CD14-positive monocyte (primary cell): ENCODE data around the gene KAZN. TPM values are rescaled to one million over a fixed set of nuclear protein-coding genes. Genes with fewer than 3 reads are reported as not detected.

Experiments
- DNase-seq, 3 donors: peaks; one replicate each; pipeline ENCODE4 v3.0.0-alpha.2; 2011 to 2022
- H2AFZ ChIP-seq: 2 replicates; pipeline ENCODE4 v1.6.0; 2012; ENCODE audit warnings: mild to moderate bottlenecking, low read depth, low read length, inconsistent platforms; ENCODE audit not compliant: insufficient read depth, poor library complexity, severe bottlenecking
- H3K27ac ChIP-seq, 2 donors: 1 replicate in 1 of 2; 2 replicates in 1 of 2; pipeline ENCODE4 v1.5.1; 2012 to 2013; ENCODE audit warnings: low read length in 2 of 2, control low read depth in 1 of 2, inconsistent platforms in 1 of 2, low read depth in 1 of 2, mild to moderate bottlenecking in 1 of 2
- H3K27me3 ChIP-seq, 2 donors: one replicate each; pipeline versions ENCODE4 v1.6.0 to v1.6.1; 2011 to 2013; ENCODE audit warnings: low read length in 2 of 2; ENCODE audit not compliant: control insufficient read depth in 2 of 2, insufficient read depth in 2 of 2
- H3K36me3 ChIP-seq, 2 donors: replicated peaks in 1 of 2; 1 replicate in 1 of 2; 2 replicates in 1 of 2; pipeline versions ENCODE4 v1.5.1 to v1.6.1; 2012 to 2013; ENCODE audit warnings: low read length in 2 of 2, control low read depth in 1 of 2, inconsistent platforms in 1 of 2, mild to moderate bottlenecking in 1 of 2; ENCODE audit not compliant: insufficient read depth in 2 of 2, control insufficient read depth in 1 of 2
- H3K4me1 ChIP-seq, 2 donors: 1 replicate in 1 of 2; 2 replicates in 1 of 2; pipeline versions ENCODE4 v1.5.1 to v1.6.1; 2012 to 2013; ENCODE audit warnings: low read length in 2 of 2, control low read depth in 1 of 2, inconsistent platforms in 1 of 2, mild to moderate bottlenecking in 1 of 2, moderate library complexity in 1 of 2; ENCODE audit not compliant: insufficient read depth in 2 of 2, control insufficient read depth in 1 of 2
- H3K4me2 ChIP-seq: replicated peaks from 2 replicates; pipeline ENCODE3; 2012; ENCODE audit warnings: low read length, moderate library complexity, mild to moderate bottlenecking; ENCODE audit not compliant: poor library complexity, severe bottlenecking; ENCODE audit errors: extremely low read depth
- H3K4me3 ChIP-seq, 3 experiments: fragments of 200-600 bp in 1 of 3; sonication (generic) in 1 of 3; replicated peaks in 1 of 3; 1 replicate in 2 of 3; 2 replicates in 1 of 3; pipeline ENCODE4 v1.5.1; 2011 to 2013; ENCODE audit warnings: low read length in 3 of 3, mild to moderate bottlenecking in 3 of 3, control low read depth in 2 of 3, low read depth in 2 of 3, inconsistent platforms in 1 of 3, moderate library complexity in 1 of 3
- H3K79me2 ChIP-seq: 2 replicates; pipeline ENCODE4 v1.6.0; 2012; ENCODE audit warnings: mild to moderate bottlenecking, control low read depth, inconsistent platforms, low read length, moderate library complexity; ENCODE audit not compliant: insufficient read depth
- H3K9ac ChIP-seq: 2 replicates; pipeline ENCODE4 v1.6.0; 2017; ENCODE audit warnings: low read length, mild to moderate bottlenecking; ENCODE audit not compliant: insufficient read depth, poor library complexity, severe bottlenecking
- H3K9me3 ChIP-seq, 2 donors: replicated peaks in 1 of 2; 1 replicate in 1 of 2; 2 replicates in 1 of 2; pipeline versions ENCODE4 v1.5.1 to v1.6.1; 2012 to 2013; ENCODE audit warnings: low read length in 2 of 2, control low read depth in 1 of 2; ENCODE audit not compliant: control insufficient read depth in 1 of 2, insufficient read depth in 1 of 2
- H4K20me1 ChIP-seq: 2 replicates; pipeline ENCODE4 v1.6.0; 2012; ENCODE audit warnings: mild to moderate bottlenecking, low read length, control low read depth, moderate library complexity; ENCODE audit not compliant: insufficient read depth
- H3K27ac Mint-ChIP-seq, 7 donors: one replicate each; pipeline ENCODE4 v1.8.0; 2020; ENCODE audit warnings: mild to moderate bottlenecking in 7 of 7, mixed read lengths in 7 of 7, moderate library complexity in 6 of 7, inconsistent platforms in 2 of 7
- H3K27me3 Mint-ChIP-seq, 3 donors: one replicate each; pipeline ENCODE4 v1.8.0; 2021 to 2022; ENCODE audit warnings: low read depth in 3 of 3, mild to moderate bottlenecking in 3 of 3, mixed read lengths in 3 of 3, moderate library complexity in 3 of 3, inconsistent platforms in 1 of 3
- H3K36me3 Mint-ChIP-seq, 2 donors: one replicate each; pipeline ENCODE4 v1.8.0; 2020; ENCODE audit warnings: mixed read lengths in 2 of 2, inconsistent platforms in 1 of 2, mild to moderate bottlenecking in 1 of 2
- H3K4me1 Mint-ChIP-seq: one replicate; pipeline ENCODE4 v1.8.0; 2020; ENCODE audit warnings: mild to moderate bottlenecking, mixed read lengths
- H3K4me3 Mint-ChIP-seq, 2 donors: one replicate each; pipeline ENCODE4 v1.8.0; 2020; ENCODE audit warnings: mild to moderate bottlenecking in 2 of 2, mixed read lengths in 2 of 2, moderate library complexity in 1 of 2
- H3K9me3 Mint-ChIP-seq, 7 donors: one replicate each; pipeline ENCODE4 v1.8.0; 2020 to 2022; ENCODE audit warnings: mixed read lengths in 7 of 7, mild to moderate bottlenecking in 6 of 7, moderate library complexity in 6 of 7, inconsistent platforms in 2 of 7
- CTCF ChIP-seq: fragments of 200-600 bp; IDR thresholded peaks from one replicate; pipeline ENCODE4 v1.8.0; 2022; ENCODE audit warnings: antibody characterized with exemption, mild to moderate bottlenecking
- WGBS: methylation state at CpG from one replicate; pipeline ENCODE4 v1.1.5; 2013; ENCODE audit warnings: missing lambda C conversion rate; ENCODE audit not compliant: insufficient coverage; 5-methylcytosine and 5-hydroxymethylcytosine counted together
- intact Hi-C, 2 donors: fragments of 100-400 bp; cut with micrococcal nuclease; formaldehyde crosslinking; loops; one replicate each; pipeline versions ENCODE4 v1.15.0 to v1.15.1; 2023
- polyA plus RNA-seq, 3 donors: library from polyadenylated mRNA; depleted of rRNA in 1 of 3; unstranded in 2 of 3; stranded (reverse) in 1 of 3; fragments of 300-500 nt in 2 of 3; fragments of >200 nt in 1 of 3; fragmentation: Illumina TruSeq in 2 of 3; gene quantifications; 1 replicate in 2 of 3; 2 replicates in 1 of 3; pipeline ENCODE4 v1.2.3, GENCODE V29; 2012 to 2021

Gene KAZN
- polyA plus RNA-seq, 3 donors: not detected

- Histone ChIP-seq H3K4me3 (no peak overlapping the region), H2AFZ (no peak overlapping the region), H3K27ac (no peak overlapping the region), H3K4me1 (peaks cover 0 to 3% of the 10 kb centered on the region in 2 donors), H3K27me3 (no peaks in the 10 kb centered on the region), H3K9ac (no peak overlapping the region), H3K36me3 (no peaks in the 10 kb centered on the region), H3K79me2 (no peaks in the 10 kb centered on the region), H3K9me3 (no peaks in the 10 kb centered on the region), H4K20me1 (no peaks in the 10 kb centered on the region), H3K4me2 (no peak overlapping the region)
- Mint-ChIP-seq H3K4me3 (no peak overlapping the region), H3K36me3 (no peaks in the 10 kb centered on the region), H3K27ac (peak overlapping the region in 1 of 7 donors; percentile 59), H3K4me1 (peaks cover 13% of the 10 kb centered on the region), H3K9me3 (peaks cover 0 to 6% (median 0%) of the 10 kb centered on the region in 7 donors), H3K27me3 (no peaks in the 10 kb centered on the region)
- TF ChIP-seq CTCF: no peak
- no peak for DNase-seq
- intact Hi-C loops: no loop called here
- WGBS: no CpG with 5 or more reads among the region's 6 CpGs
These were observed 158.3 kb downstream of the KAZN start for GRCh38 chr1:14756589-14757285.

GRCh38 chr1:14757286-14757625, 158.8 kb downstream of the KAZN start:
- peaks cover 0 to 6% of the 10 kb centered on the region in 2 donors for H3K4me1 ChIP-seq
- no peaks in the 10 kb centered on the region for H3K79me2 ChIP-seq
- Mint-ChIP-seq H3K27ac (no peak overlapping the region), H3K4me1 (peaks cover 18% of the 10 kb centered on the region), H3K27me3 (no peaks in the 10 kb centered on the region), H3K36me3 (no peaks in the 10 kb centered on the region), H3K9me3 (peaks cover 0 to 4% (median 0%) of the 10 kb centered on the region in 7 donors), H3K4me3 (no peak overlapping the region)
- H3K9ac ChIP-seq: no peak overlapping the region
- no peak overlapping the region for H3K4me3 ChIP-seq
- H4K20me1 ChIP-seq: no peaks in the 10 kb centered on the region
- no CpG with 5 or more reads among the region's 2 CpGs for WGBS
- no peak for DNase-seq
- intact Hi-C loops: no loop called here
- no peak for TF ChIP-seq CTCF
- no peaks in the 10 kb centered on the region for H3K27me3 ChIP-seq
- no peaks in the 10 kb centered on the region for H3K36me3 ChIP-seq
- no peak overlapping the region for H3K27ac ChIP-seq
- H2AFZ ChIP-seq: no peak overlapping the region
- H3K9me3 ChIP-seq: no peaks in the 10 kb centered on the region
- no peak overlapping the region for H3K4me2 ChIP-seq
